HepG2 (cell line): ENCODE data around the gene NME4. TPM values are rescaled to one million over a fixed set of nuclear protein-coding genes. Genes with fewer than 3 reads are reported as not detected.

Source experiments
- ATAC-seq: fragments of 200-7000 bp; cut with Tn5 transposase; 3 replicates; pipeline ENCODE4 v1.9.1; 2020; ENCODE audit warnings: mild to moderate bottlenecking, moderate library complexity
- BruUV-seq: library from RNA; stranded (reverse); fragments of 400-500 nt; replicated peaks from 2 replicates; lab custom pipeline; 2021; lab: Mats Ljungman, UMichigan
- CTCF ChIA-PET: fragments of 300-600 bp; formaldehyde crosslinking; extraction: SDS; loops from one replicate; lab custom pipeline; 2021; ENCODE audit warnings: low total read pairs, inconsistent platforms, low intra/inter-chr PET ratio; lab: Yijun Ruan, JAX
- POLR2A ChIA-PET: fragments of 350-600 bp; sonication (Branson Sonifier 250); formaldehyde crosslinking; loops from one replicate; lab custom pipeline; 2020; ENCODE audit warnings: antibody characterized with exemption, inconsistent platforms; lab: Yijun Ruan, JAX
- DNase-seq: peaks from one replicate; pipeline ENCODE4 v3.0.0-alpha.2; 2015; ENCODE audit warnings: low spot score
- FAIRE-seq: peaks from 3 replicates; lab custom pipeline; 2011; peaks lifted over from hg19 to GRCh38; lab: Jason Lieb, UNC
- H2AFZ ChIP-seq: one replicate; pipeline ENCODE4 v1.6.1; 2011; ENCODE audit warnings: low read length, inconsistent platforms
- H3K27ac ChIP-seq: fragments of 300-600 bp; 3 replicates; pipeline ENCODE4 v1.8.0; 2011; ENCODE audit warnings: mixed run types, mild to moderate bottlenecking, mixed read lengths, low read length, inconsistent platforms; ENCODE audit not compliant: insufficient read depth; ENCODE audit errors: extremely low read length
- H3K27me3 ChIP-seq, 2 experiments: fragments of 200-600 bp in 1 of 2; 2 replicates in 1 of 2; 3 replicates in 1 of 2; pipeline versions ENCODE4 v1.6.0 to v1.8.0; 2011; ENCODE audit warnings: low read length in 2 of 2, mild to moderate bottlenecking in 2 of 2, moderate library complexity in 2 of 2, inconsistent platforms in 1 of 2; ENCODE audit not compliant: insufficient read depth in 2 of 2, control insufficient read depth in 1 of 2
- H3K36me3 ChIP-seq, 2 experiments: fragments of 200-600 bp in 1 of 2; replicated peaks in 1 of 2; 2 replicates in 1 of 2; 3 replicates in 1 of 2; pipeline versions ENCODE4 v1.5.1 to v1.8.0; 2011; ENCODE audit warnings: low read length in 2 of 2, inconsistent platforms in 1 of 2; ENCODE audit not compliant: insufficient read depth in 2 of 2, control insufficient read depth in 1 of 2
- H3K4me1 ChIP-seq: 2 replicates; pipeline ENCODE4 v1.5.1; 2012; ENCODE audit warnings: low read length, inconsistent platforms; ENCODE audit not compliant: insufficient read depth
- H3K4me2 ChIP-seq: 2 replicates; pipeline ENCODE4 v1.6.0; 2011; ENCODE audit warnings: low read depth, low read length, inconsistent platforms
- H3K4me3 ChIP-seq, 3 experiments: fragments of 200-600 bp in 1 of 3; sonication (generic), shearing (Covaris generic) in 1 of 3; replicated peaks in 1 of 3; 2 replicates each; pipeline ENCODE4 v1.5.1; 2011 to 2016; ENCODE audit warnings: low read length in 3 of 3, inconsistent platforms in 2 of 3, low read depth in 2 of 3, mild to moderate bottlenecking in 2 of 3, control low read depth in 1 of 3, mixed read lengths in 1 of 3; ENCODE audit not compliant: insufficient read depth in 1 of 3
- H3K79me2 ChIP-seq: one replicate; pipeline ENCODE4 v1.6.1; 2011; ENCODE audit warnings: low read length, inconsistent platforms; ENCODE audit not compliant: insufficient read depth
- H3K9ac ChIP-seq: 2 replicates; pipeline ENCODE4 v1.6.0; 2011; ENCODE audit warnings: mild to moderate bottlenecking, low read depth, low read length, inconsistent platforms; ENCODE audit not compliant: insufficient read depth
- H3K9me3 ChIP-seq: 2 replicates; pipeline ENCODE4 v1.5.1; 2012; ENCODE audit warnings: mild to moderate bottlenecking, low read length
- H4K20me1 ChIP-seq: 2 replicates; pipeline ENCODE4 v1.6.0; 2011; ENCODE audit warnings: inconsistent platforms, mild to moderate bottlenecking, low read length, moderate library complexity; ENCODE audit not compliant: insufficient read depth
- ETV6 ChIP-seq: sonication (generic); formaldehyde crosslinking; conservative IDR thresholded peaks from 2 replicates; pipeline ENCODE4 v1.4.0; 2020; ENCODE audit warnings: missing genetic modification reagents
- FOXA1 ChIP-seq, 2 experiments: fragments of 450-650 bp in 1 of 2; sonication (generic) in 1 of 2; formaldehyde crosslinking in 1 of 2; IDR thresholded peaks; 2 replicates each; pipeline versions ENCODE4 v1.4.0 to v1.6.1; 2016 to 2020; ENCODE audit warnings: missing genetic modification reagents in 1 of 2
- IRX3 ChIP-seq: sonication (generic); formaldehyde crosslinking; IDR thresholded peaks from 2 replicates; pipeline ENCODE4 v1.8.1; 2023; ENCODE audit warnings: mild to moderate bottlenecking, low read depth, missing genetic modification reagents, borderline replicate concordance
- MAFK ChIP-seq, 2 experiments: IDR thresholded peaks in 1 of 2; conservative IDR thresholded peaks in 1 of 2; 2 replicates each; pipeline ENCODE4 v1.6.1; 2011; ENCODE audit warnings: improper control_type of control experiment in 2 of 2, low read length in 2 of 2
- MXI1 ChIP-seq: IDR thresholded peaks from 3 replicates; pipeline ENCODE4 v1.6.1; 2012; ENCODE audit warnings: low read depth, low read length, inconsistent platforms, borderline replicate concordance
- SNAPC2 ChIP-seq: sonication (generic); formaldehyde crosslinking; IDR thresholded peaks from 2 replicates; pipeline ENCODE4 v1.8.1; 2022; ENCODE audit warnings: mild to moderate bottlenecking, missing genetic modification reagents
- ZNF557 ChIP-seq: sonication (generic); formaldehyde crosslinking; IDR thresholded peaks from 2 replicates; pipeline ENCODE4 v1.4.0; 2020; ENCODE audit warnings: missing genetic modification reagents
- ZNF674 ChIP-seq: sonication (generic); formaldehyde crosslinking; IDR thresholded peaks from 2 replicates; pipeline ENCODE4 v1.5.0; 2020; ENCODE audit warnings: low read depth, mild to moderate bottlenecking, missing genetic modification reagents
- WGBS: methylation state at CpG from one replicate; pipeline ENCODE4 v1.1.6; 2017; ENCODE audit warnings: low lambda C conversion rate; 5-methylcytosine and 5-hydroxymethylcytosine counted together
- in situ Hi-C: cut with HindIII; loops from 2 replicates; pipeline ENCODE4 v1.10.0; 2017; ENCODE audit warnings: low pct_unique_long_range_greater_than_20kb; ENCODE audit not compliant: extremely low pct_ligation_motif_present
- intact Hi-C: fragments of 100-400 bp; cut with micrococcal nuclease; formaldehyde crosslinking; loops from one replicate; pipeline ENCODE4 v1.10.0; 2022; ENCODE audit not compliant: unreplicated experiment
- polyA plus RNA-seq, 8 experiments: library from polyadenylated mRNA; depleted of rRNA in 3 of 8; stranded (reverse) in 7 of 8; unstranded in 1 of 8; fragments of >200 nt; fragmentation: Illumina TruSeq in 4 of 8; extraction: Trizol in 4 of 8; gene quantifications; 2 replicates each; pipeline versions ENCODE4 v1.2.1 to v1.2.3, GENCODE V29; 2011 to 2016; ENCODE audit warnings: low read depth in 4 of 8, missing spikeins in 1 of 8, mixed read lengths in 1 of 8; ENCODE audit not compliant: insufficient read depth in 1 of 8
- total RNA-seq, 5 experiments: library from RNA; depleted of rRNA; stranded (reverse); fragments of >200 nt; fragmentation: Illumina TruSeq; extraction: Trizol; gene quantifications; 2 replicates each; pipeline ENCODE4 v1.2.3, GENCODE V29; 2016; ENCODE audit warnings: low read depth in 1 of 5
- TF ChIP-seq, protein P1 (sequence below): fragments of 450-650 bp; IDR thresholded peaks from 2 replicates; pipeline ENCODE4 v1.6.1; 2017; ENCODE audit warnings: mild to moderate bottlenecking

NME4 gene
- total and polyA plus RNA-seq, 2 of the 13 experiments (the other 11 are each of a cell fraction or from before 2014, with no cell fraction given) = 121 to 263 TPM

DNA sequence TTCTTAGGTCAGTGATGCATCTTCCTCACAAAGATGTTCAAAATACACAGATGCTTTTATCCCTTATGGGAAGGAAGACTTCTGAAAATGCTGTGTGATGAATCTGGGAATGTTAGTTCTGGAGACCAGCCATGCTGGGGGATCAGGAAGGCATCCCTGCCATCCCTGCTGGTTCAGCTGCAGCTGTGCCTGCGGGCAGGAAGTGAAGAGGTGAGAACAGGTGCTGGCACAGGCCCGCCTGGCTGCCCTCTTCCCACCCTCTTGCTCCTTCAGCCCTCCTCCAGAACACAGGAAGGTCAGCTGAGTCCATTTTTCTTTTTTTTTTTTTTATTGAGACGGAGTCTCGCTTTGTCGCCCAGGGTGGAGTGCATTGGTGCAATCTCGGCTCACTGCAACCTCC, 43.6 kb downstream of the NME4 start:
- Histone ChIP-seq H3K9ac (no peak overlapping the region), H3K36me3 (peaks cover 2 to 29% of the 10 kb centered on the region in 2 experiments; a peak in 3 of 5 replicates), H4K20me1 (0 out of 2 replicates have a peak, but pooled peaks cover 5% of the 10 kb centered on the region), H3K4me3 (no peak overlapping the region), H2AFZ (no peak overlapping the region), H3K9me3 (no peaks in the 10 kb centered on the region)
- DNase-seq (no peak), ATAC-seq (no peak)
- BruUV-seq = no TSS peak
- ChIA-PET POLR2A (no interaction called here), CTCF (no interaction called here)
- intact Hi-C loops (no loop called here), in situ Hi-C loops (no loop called here)
- no peak for TF ChIP-seq SNAPC2 (CRISPR knock-in tag)
- TF ChIP-seq ZNF674 = no peak
- no peak for TF ChIP-seq MAFK (conservative IDR thresholded peaks at IDR 0.05 in 1 of 2, IDR thresholded peaks at IDR 0.05 in 1 of 2; ENCODE audit: low read length in 2 of 2)
- no peak for TF ChIP-seq IRX3 (CRISPR knock-in tag)
- TF ChIP-seq ZNF557 (CRISPR knock-in tag) = no peak
- no peak for TF ChIP-seq ETV6 (CRISPR knock-in tag)
- no peak for TF ChIP-seq FOXA1 (IDR thresholded peaks at IDR 0.05)
- no peak for TF ChIP-seq FOXA1 (CRISPR knock-in tag; IDR thresholded peaks at IDR 0.05)
- TF ChIP-seq MXI1 = no peak
- TF ChIP-seq, protein P1, sequence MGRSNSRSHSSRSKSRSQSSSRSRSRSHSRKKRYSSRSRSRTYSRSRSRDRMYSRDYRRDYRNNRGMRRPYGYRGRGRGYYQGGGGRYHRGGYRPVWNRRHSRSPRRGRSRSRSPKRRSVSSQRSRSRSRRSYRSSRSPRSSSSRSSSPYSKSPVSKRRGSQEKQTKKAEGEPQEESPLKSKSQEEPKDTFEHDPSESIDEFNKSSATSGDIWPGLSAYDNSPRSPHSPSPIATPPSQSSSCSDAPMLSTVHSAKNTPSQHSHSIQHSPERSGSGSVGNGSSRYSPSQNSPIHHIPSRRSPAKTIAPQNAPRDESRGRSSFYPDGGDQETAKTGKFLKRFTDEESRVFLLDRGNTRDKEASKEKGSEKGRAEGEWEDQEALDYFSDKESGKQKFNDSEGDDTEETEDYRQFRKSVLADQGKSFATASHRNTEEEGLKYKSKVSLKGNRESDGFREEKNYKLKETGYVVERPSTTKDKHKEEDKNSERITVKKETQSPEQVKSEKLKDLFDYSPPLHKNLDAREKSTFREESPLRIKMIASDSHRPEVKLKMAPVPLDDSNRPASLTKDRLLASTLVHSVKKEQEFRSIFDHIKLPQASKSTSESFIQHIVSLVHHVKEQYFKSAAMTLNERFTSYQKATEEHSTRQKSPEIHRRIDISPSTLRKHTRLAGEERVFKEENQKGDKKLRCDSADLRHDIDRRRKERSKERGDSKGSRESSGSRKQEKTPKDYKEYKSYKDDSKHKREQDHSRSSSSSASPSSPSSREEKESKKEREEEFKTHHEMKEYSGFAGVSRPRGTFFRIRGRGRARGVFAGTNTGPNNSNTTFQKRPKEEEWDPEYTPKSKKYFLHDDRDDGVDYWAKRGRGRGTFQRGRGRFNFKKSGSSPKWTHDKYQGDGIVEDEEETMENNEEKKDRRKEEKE = no peak
- TF ChIP-seq, all 625 proteins: peak for 0
- H3K27ac ChIP-seq = no peak overlapping the region
- no peak overlapping the region for H3K4me2 ChIP-seq
- 97% methylated on average over 5 of the region's 6 CpGs for WGBS
- H3K79me2 ChIP-seq = peaks cover 48% of the 10 kb centered on the region
- no peaks in the 10 kb centered on the region for H3K27me3 ChIP-seq
- no peaks in the 10 kb centered on the region for H3K4me1 ChIP-seq
- FAIRE-seq = no peak
